Caco-2 (cell line): Measurements from ENCODE around the gene CASQ2. TPM values are rescaled to one million over a fixed set of nuclear protein-coding genes. Genes with fewer than 3 reads are reported as not detected.

Source experiments
- BruUV-seq: library from RNA; stranded (reverse); fragments of 400-500 nt; replicated peaks from 2 replicates; lab custom pipeline; 2021; lab: Mats Ljungman, UMichigan
- CTCF ChIA-PET: fragments of 300-600 bp; sonication (Branson Sonifier 250); formaldehyde crosslinking; loops from one replicate; lab custom pipeline; 2022; ENCODE audit warnings: antibody characterized with exemption; lab: Charles Lee
- POLR2A ChIA-PET: fragments of 300-600 bp; sonication (Branson Sonifier 250); formaldehyde crosslinking; loops from one replicate; lab custom pipeline; 2022; ENCODE audit warnings: antibody characterized with exemption; lab: Charles Lee
- DNase-seq, 2 experiments: peaks; one replicate each; pipeline versions ENCODE4 v3.0.0 to v3.0.0-alpha.2; 2020 to 2022
- H3K27me3 ChIP-seq: replicated peaks from 2 replicates; pipeline ENCODE4 v1.6.0; 2011; ENCODE audit warnings: low read length; ENCODE audit not compliant: control insufficient read depth, insufficient read depth
- H3K36me3 ChIP-seq: 2 replicates; pipeline ENCODE4 v1.5.1; 2011; ENCODE audit warnings: low read length; ENCODE audit not compliant: control insufficient read depth, insufficient read depth
- H3K4me1 ChIP-seq: fragments of 250-450 bp; sonication (Bioruptor Pico); 2 replicates; pipeline ENCODE4 v1.5.1; 2020; ENCODE audit warnings: mild to moderate bottlenecking
- H3K4me3 ChIP-seq: 2 replicates; pipeline ENCODE4 v1.5.1; 2011; ENCODE audit warnings: low read depth, mild to moderate bottlenecking, control low read depth, low read length
- H3K9me3 ChIP-seq: fragments of 250-450 bp; sonication (Bioruptor Pico); 2 replicates; pipeline ENCODE4 v1.5.1; 2020; ENCODE audit warnings: mild to moderate bottlenecking, moderate library complexity
- H3K27ac Mint-ChIP-seq: one replicate; pipeline ENCODE4 v1.8.0; 2022; ENCODE audit warnings: mixed read lengths; ENCODE audit not compliant: unreplicated experiment
- H3K27me3 Mint-ChIP-seq: one replicate; pipeline ENCODE4 v1.8.0; 2022; ENCODE audit warnings: mixed read lengths; ENCODE audit not compliant: insufficient read depth, unreplicated experiment
- H3K36me3 Mint-ChIP-seq: one replicate; pipeline ENCODE4 v1.8.0; 2022; ENCODE audit warnings: mild to moderate bottlenecking, mixed read lengths; ENCODE audit not compliant: insufficient read depth, unreplicated experiment
- H3K4me1 Mint-ChIP-seq: one replicate; pipeline ENCODE4 v1.8.0; 2022; ENCODE audit warnings: low read depth, mixed read lengths; ENCODE audit not compliant: unreplicated experiment
- H3K4me3 Mint-ChIP-seq: one replicate; pipeline ENCODE4 v1.8.0; 2022; ENCODE audit warnings: mild to moderate bottlenecking, moderate library complexity, mixed read lengths; ENCODE audit not compliant: unreplicated experiment
- H3K9me3 Mint-ChIP-seq: one replicate; pipeline ENCODE4 v1.8.0; 2022; ENCODE audit warnings: mixed read lengths; ENCODE audit not compliant: unreplicated experiment
- CTCF ChIP-seq, 2 experiments: fragments of 200-600 bp in 1 of 2; IDR thresholded peaks; 1 replicate in 1 of 2; 2 replicates in 1 of 2; pipeline versions ENCODE4 v1.5.1 to v1.8.0; 2011 to 2022; ENCODE audit warnings: antibody characterized with exemption in 1 of 2, control low read depth in 1 of 2, inconsistent platforms in 1 of 2, low read depth in 1 of 2, low read length in 1 of 2, mild to moderate bottlenecking in 1 of 2, moderate library complexity in 1 of 2; ENCODE audit not compliant: insufficient read depth in 1 of 2, severe bottlenecking in 1 of 2, unreplicated experiment in 1 of 2
- intact Hi-C: fragments of 100-400 bp; cut with micrococcal nuclease; formaldehyde crosslinking; loops from one replicate; pipeline ENCODE4 v1.10.0; 2022; ENCODE audit not compliant: unreplicated experiment
- total RNA-seq: library from RNA; stranded (reverse); gene quantifications from 2 replicates; pipeline ENCODE4 v1.2.3, GENCODE V29; 2022

The CASQ2 gene
- total RNA-seq, 1 experiment from 2014 or later = 0.18 TPM

- TF ChIP-seq CTCF (IDR thresholded peaks at IDR 0.05; ENCODE audit: insufficient read depth in 1 of 2, low read depth in 1 of 2, low read length in 1 of 2, severe bottlenecking in 1 of 2, unreplicated experiment in 1 of 2) = peak; percentile 30 to 41
- no peak overlapping the region for H3K4me3 Mint-ChIP-seq
- no peaks in the 10 kb centered on the region for H3K36me3 Mint-ChIP-seq
- H3K27ac Mint-ChIP-seq = no peak overlapping the region
- ChIA-PET POLR2A (no interaction called here), CTCF (interaction anchor here (0.5 to 2.6 kb wide), 11 partner anchors 11 to 727 kb away, joined by 3 to 16 read pairs (median 4); no protein-coding TSS in a partner anchor)
- Histone ChIP-seq H3K9me3 (no peaks in the 10 kb centered on the region), H3K27me3 (no peaks in the 10 kb centered on the region), H3K36me3 (no peaks in the 10 kb centered on the region), H3K4me3 (no peak overlapping the region), H3K4me1 (peaks cover 6% of the 10 kb centered on the region; the same call in 1 of the 2 replicates)
- H3K4me1 Mint-ChIP-seq = peaks cover 11% of the 10 kb centered on the region
- H3K27me3 Mint-ChIP-seq = no peaks in the 10 kb centered on the region
- no peaks in the 10 kb centered on the region for H3K9me3 Mint-ChIP-seq
- intact Hi-C loops = loop anchor here (1.0 kb wide), 1 partner anchor 209 kb away; no protein-coding TSS in a partner anchor
- DNase-seq = peak; percentile 75 to 77
- no TSS peak for BruUV-seq
Observed at GRCh38 chr1:115771847-115772457, 3.4 kb upstream of the CASQ2 start.

- H3K36me3 ChIP-seq = no peaks in the 10 kb centered on the region
- no peaks in the 10 kb centered on the region for H3K9me3 Mint-ChIP-seq
- no peak overlapping the region for H3K27ac Mint-ChIP-seq
- no peaks in the 10 kb centered on the region for H3K36me3 Mint-ChIP-seq
- peaks cover 11% of the 10 kb centered on the region for H3K4me1 Mint-ChIP-seq
- POLR2A ChIA-PET = no interaction called here
- peaks cover 6% of the 10 kb centered on the region; the same call in 1 of the 2 replicates for H3K4me1 ChIP-seq
- H3K27me3 ChIP-seq = no peaks in the 10 kb centered on the region
- BruUV-seq = no TSS peak
- no peaks in the 10 kb centered on the region for H3K9me3 ChIP-seq
- intact Hi-C loops = loop anchor here (1.0 kb wide), 1 partner anchor 210 kb away; no protein-coding TSS in a partner anchor
- CTCF ChIA-PET = interaction anchor here (0.5 to 2.6 kb wide), 11 partner anchors 11 to 728 kb away, joined by 3 to 16 read pairs (median 4); no protein-coding TSS in a partner anchor
- H3K4me3 Mint-ChIP-seq = no peak overlapping the region
- no peak overlapping the region for H3K4me3 ChIP-seq
- no peaks in the 10 kb centered on the region for H3K27me3 Mint-ChIP-seq
- TF ChIP-seq CTCF (IDR thresholded peaks at IDR 0.05; ENCODE audit: insufficient read depth in 1 of 2, low read depth in 1 of 2, low read length in 1 of 2, severe bottlenecking in 1 of 2, unreplicated experiment in 1 of 2) = no peak
- DNase-seq = no peak
Observed at GRCh38 chr1:115771094-115771846, 2.8 kb upstream of the CASQ2 start.

GRCh38 chr1:115767403-115767802 lies 1.1 kb downstream of the CASQ2 start:
- H3K27me3 Mint-ChIP-seq = no peaks in the 10 kb centered on the region
- H3K9me3 Mint-ChIP-seq = no peaks in the 10 kb centered on the region
- H3K36me3 Mint-ChIP-seq = no peaks in the 10 kb centered on the region
- CTCF ChIA-PET = interaction anchor here (2.0 kb wide), 1 partner anchor 61 kb away, joined by 6 read pairs; no protein-coding TSS in a partner anchor
- intact Hi-C loops = no loop called here
- no peak for DNase-seq
- H3K4me1 Mint-ChIP-seq = peaks cover 11% of the 10 kb centered on the region
- H3K4me3 Mint-ChIP-seq = no peak overlapping the region
- POLR2A ChIA-PET = no interaction called here
- TF ChIP-seq CTCF (IDR thresholded peaks at IDR 0.05; ENCODE audit: insufficient read depth in 1 of 2, low read depth in 1 of 2, low read length in 1 of 2, severe bottlenecking in 1 of 2, unreplicated experiment in 1 of 2) = no peak
- Histone ChIP-seq H3K4me3 (no peak overlapping the region), H3K9me3 (no peaks in the 10 kb centered on the region), H3K27me3 (no peaks in the 10 kb centered on the region), H3K4me1 (peaks cover 6% of the 10 kb centered on the region; the same call in 1 of the 2 replicates), H3K36me3 (no peaks in the 10 kb centered on the region)
- no TSS peak for BruUV-seq
- H3K27ac Mint-ChIP-seq = no peak overlapping the region
